ENCODE data around the gene TTC12. TPM values are rescaled to one million over a fixed set of nuclear protein-coding genes. Genes with fewer than 3 reads are reported as not detected.
A peak's percentile ranks its signal among the peaks of the same experiment; 100 is the strongest.

The TTC12 gene
- total and polyA plus RNA-seq, 2 of the 4 experiments (the other 2 are of a cell fraction) = 10.0 to 14.7 TPM

DNA sequence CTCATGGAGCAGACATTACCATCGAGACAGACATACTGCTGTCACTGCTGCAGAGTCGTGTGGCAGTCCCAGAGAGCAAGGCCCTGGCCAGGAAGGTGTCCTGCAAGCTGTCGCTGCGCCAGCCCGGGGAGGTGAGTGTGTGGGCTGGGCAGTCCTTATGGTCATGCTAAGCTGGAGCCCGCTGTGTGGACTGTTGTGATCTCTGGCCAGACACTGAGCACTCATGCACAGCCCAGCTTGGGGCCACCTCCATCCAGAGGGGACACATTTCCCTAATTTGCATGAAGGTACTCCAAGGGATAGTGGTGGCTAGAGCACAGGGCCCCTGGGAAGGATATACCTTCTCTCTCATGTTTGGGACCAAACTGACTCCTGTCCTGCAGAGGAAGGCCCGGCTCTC, 82.8 kb downstream of the TTC12 start:
- Histone ChIP-seq H3K4me3 (ENCODE audit: insufficient read depth, low read depth, low read length) (no peak overlapping the region), H3K4me1 (ENCODE audit: control insufficient read depth, insufficient read depth, low read length) (no peaks in the 10 kb centered on the region)
- CTCF ChIA-PET = no interaction called here

More for the DNA sequence above, 82.8 kb downstream of the TTC12 start:
- Histone ChIP-seq H3K27me3 (ENCODE audit: control insufficient read depth, insufficient read depth, low read length) (peaks cover 10% of the 10 kb centered on the region), H2BK120ac (ENCODE audit: low read depth, low read length) (no peak overlapping the region), H3K18ac (ENCODE audit: low read depth, low read length) (no peak overlapping the region), H3K27ac (ENCODE audit: insufficient read depth, low read length) (no peak overlapping the region), H3K36me3 (ENCODE audit: control insufficient read depth, insufficient read depth, low read length) (no peaks in the 10 kb centered on the region), H2BK5ac (ENCODE audit: low read depth, low read length, poor library complexity, severe bottlenecking) (no peak overlapping the region), H3K9me3 (ENCODE audit: control insufficient read depth, insufficient read depth, low read length) (no peaks in the 10 kb centered on the region), H3K23ac (ENCODE audit: low read depth, low read length) (no peak overlapping the region), H2AFZ (replicated peaks; ENCODE audit: low read length, poor library complexity) (no peak overlapping the region), H3K4me2 (ENCODE audit: low read depth, low read length) (no peak overlapping the region), H2BK15ac (ENCODE audit: low read depth, low read length) (no peak overlapping the region), H2AK5ac (ENCODE audit: low read depth, low read length) (no peak overlapping the region), H4K8ac (ENCODE audit: low read depth in 2 of 2, low read length in 2 of 2) (no peak overlapping the region), H3K56ac (ENCODE audit: extremely low read depth, insufficient read depth, low read length) (no peak overlapping the region), H4K91ac (ENCODE audit: insufficient read depth, low read depth, low read length) (no peak overlapping the region), H4K20me1 (ENCODE audit: insufficient read depth, low read length) (no peaks in the 10 kb centered on the region), H2AK9ac (replicated peaks; ENCODE audit: low read depth, low read length, poor library complexity) (peak overlapping the region; percentile 73), H3K4ac (ENCODE audit: low read depth, low read length) (no peak overlapping the region), H3K9me1 (ENCODE audit: insufficient read depth, low read length) (no peaks in the 10 kb centered on the region), H4K5ac (ENCODE audit: low read depth, low read length) (no peak overlapping the region), H3K79me1 (ENCODE audit: low read depth in 1 of 2, low read length in 2 of 2) (no peaks in the 10 kb centered on the region), H3K14ac (replicated peaks; ENCODE audit: low read depth, low read length) (no peak overlapping the region), H3K9ac (ENCODE audit: low read depth, low read length) (no peak overlapping the region), H2BK20ac (ENCODE audit: low read depth, low read length) (no peak overlapping the region)
- BruUV-seq (replicated peaks) = no TSS peak
- POLR2A ChIA-PET (ENCODE audit: unreplicated experiment) = no interaction called here
- in situ Hi-C loops (cut with MboI; ENCODE audit: low sequenced_read_pairs) = no loop called here
- ATAC-seq (ENCODE audit: low read depth) (no peak), DNase-seq (no peak)
- TF ChIP-seq NFE2L2 (IDR thresholded peaks at IDR 0.05; ENCODE audit: low read depth, low read length) (no peak), CHD1 (IDR thresholded peaks at IDR 0.05; ENCODE audit: low read depth, low read length) (no peak), POLR2A (IDR thresholded peaks at IDR 0.05; ENCODE audit: low read depth, low read length) (no peak), BHLHE40 (IDR thresholded peaks at IDR 0.05; ENCODE audit: low read depth, low read length) (no peak), MAZ (IDR thresholded peaks at IDR 0.05; ENCODE audit: borderline replicate concordance, low read depth, low read length) (no peak), RAD21 (IDR thresholded peaks at IDR 0.05; ENCODE audit: low read length) (no peak), CEBPB (IDR thresholded peaks at IDR 0.05; ENCODE audit: low read depth, low read length) (no peak), RCOR1 (IDR thresholded peaks at IDR 0.05; ENCODE audit: insufficient replicate concordance, low read length) (no peak), FOS (IDR thresholded peaks at IDR 0.05; ENCODE audit: low read depth, low read length) (no peak), RFX5 (IDR thresholded peaks at IDR 0.05; ENCODE audit: low read depth, low read length) (no peak), MXI1 (IDR thresholded peaks at IDR 0.05; ENCODE audit: borderline replicate concordance, low read depth, low read length) (no peak)
- TF ChIP-seq, protein P1, sequence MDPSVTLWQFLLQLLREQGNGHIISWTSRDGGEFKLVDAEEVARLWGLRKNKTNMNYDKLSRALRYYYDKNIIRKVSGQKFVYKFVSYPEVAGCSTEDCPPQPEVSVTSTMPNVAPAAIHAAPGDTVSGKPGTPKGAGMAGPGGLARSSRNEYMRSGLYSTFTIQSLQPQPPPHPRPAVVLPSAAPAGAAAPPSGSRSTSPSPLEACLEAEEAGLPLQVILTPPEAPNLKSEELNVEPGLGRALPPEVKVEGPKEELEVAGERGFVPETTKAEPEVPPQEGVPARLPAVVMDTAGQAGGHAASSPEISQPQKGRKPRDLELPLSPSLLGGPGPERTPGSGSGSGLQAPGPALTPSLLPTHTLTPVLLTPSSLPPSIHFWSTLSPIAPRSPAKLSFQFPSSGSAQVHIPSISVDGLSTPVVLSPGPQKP (IDR thresholded peaks at IDR 0.05; ENCODE audit: borderline replicate concordance, low read depth, low read length) = no peak
- TF ChIP-seq, protein P2, sequence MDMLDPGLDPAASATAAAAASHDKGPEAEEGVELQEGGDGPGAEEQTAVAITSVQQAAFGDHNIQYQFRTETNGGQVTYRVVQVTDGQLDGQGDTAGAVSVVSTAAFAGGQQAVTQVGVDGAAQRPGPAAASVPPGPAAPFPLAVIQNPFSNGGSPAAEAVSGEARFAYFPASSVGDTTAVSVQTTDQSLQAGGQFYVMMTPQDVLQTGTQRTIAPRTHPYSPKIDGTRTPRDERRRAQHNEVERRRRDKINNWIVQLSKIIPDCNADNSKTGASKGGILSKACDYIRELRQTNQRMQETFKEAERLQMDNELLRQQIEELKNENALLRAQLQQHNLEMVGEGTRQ (IDR thresholded peaks at IDR 0.05; ENCODE audit: low read depth, low read length) = no peak
- TF ChIP-seq, protein P3, sequence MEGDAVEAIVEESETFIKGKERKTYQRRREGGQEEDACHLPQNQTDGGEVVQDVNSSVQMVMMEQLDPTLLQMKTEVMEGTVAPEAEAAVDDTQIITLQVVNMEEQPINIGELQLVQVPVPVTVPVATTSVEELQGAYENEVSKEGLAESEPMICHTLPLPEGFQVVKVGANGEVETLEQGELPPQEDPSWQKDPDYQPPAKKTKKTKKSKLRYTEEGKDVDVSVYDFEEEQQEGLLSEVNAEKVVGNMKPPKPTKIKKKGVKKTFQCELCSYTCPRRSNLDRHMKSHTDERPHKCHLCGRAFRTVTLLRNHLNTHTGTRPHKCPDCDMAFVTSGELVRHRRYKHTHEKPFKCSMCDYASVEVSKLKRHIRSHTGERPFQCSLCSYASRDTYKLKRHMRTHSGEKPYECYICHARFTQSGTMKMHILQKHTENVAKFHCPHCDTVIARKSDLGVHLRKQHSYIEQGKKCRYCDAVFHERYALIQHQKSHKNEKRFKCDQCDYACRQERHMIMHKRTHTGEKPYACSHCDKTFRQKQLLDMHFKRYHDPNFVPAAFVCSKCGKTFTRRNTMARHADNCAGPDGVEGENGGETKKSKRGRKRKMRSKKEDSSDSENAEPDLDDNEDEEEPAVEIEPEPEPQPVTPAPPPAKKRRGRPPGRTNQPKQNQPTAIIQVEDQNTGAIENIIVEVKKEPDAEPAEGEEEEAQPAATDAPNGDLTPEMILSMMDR (conservative IDR thresholded peaks at IDR 0.05; ENCODE audit: low read depth, low read length) = no peak
- no CpG with 5 or more reads among the region's 7 CpGs for WGBS, 2 experiments (ENCODE audit: extremely low coverage in 2 of 2, insufficient read length in 1 of 2)
- dilution Hi-C loops (cut with HindIII; ENCODE audit: low sequenced_read_pairs, unreplicated experiment) = no loop called here
- intact Hi-C loops (cut with micrococcal nuclease) = no loop called here

Measured in IMR-90 (cell line).